ENCODE measurements around the gene HRCT1.
"Not testable (repeated sequence)": the region's sequence is repeated elsewhere in the genome, so short reads cannot be mapped to it uniquely, and the experiment has no call there.

Gene HRCT1

DNA sequence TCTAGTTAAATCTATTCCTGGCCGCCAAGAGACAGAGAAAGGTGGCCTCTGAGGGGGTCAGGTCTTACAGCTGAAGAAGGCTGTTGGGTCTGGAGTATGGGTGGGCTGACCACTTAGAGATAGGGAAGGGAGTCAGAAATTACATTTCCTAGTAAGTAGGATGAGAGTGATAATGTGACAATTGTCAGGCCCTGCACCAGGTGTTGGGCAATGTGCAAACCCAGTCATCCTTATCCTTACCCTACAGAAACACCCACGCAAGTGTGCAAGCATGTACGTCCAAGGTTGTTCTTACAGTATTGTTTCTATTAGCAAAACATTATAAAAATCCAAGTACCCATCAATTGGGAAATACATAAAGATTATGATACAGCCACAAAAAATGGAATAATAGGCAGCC lies 12.8 kb downstream of the HRCT1 start:
- no peak for DNase-seq (ENCODE audit: low read depth)

- no peak for DNase-seq (ENCODE audit: low read depth)
Measured at GRCh38 chr9:35919212-35920008, 13.4 kb downstream of the HRCT1 start.

GRCh38 chr9:35920051-35920620 lies 14.1 kb downstream of the HRCT1 start:
- no peak for DNase-seq (ENCODE audit: low read depth)

- DNase-seq (ENCODE audit: low read depth), result no peak
Measured at GRCh38 chr9:35923598-35923926, 17.6 kb downstream of the HRCT1 start.

DNA sequence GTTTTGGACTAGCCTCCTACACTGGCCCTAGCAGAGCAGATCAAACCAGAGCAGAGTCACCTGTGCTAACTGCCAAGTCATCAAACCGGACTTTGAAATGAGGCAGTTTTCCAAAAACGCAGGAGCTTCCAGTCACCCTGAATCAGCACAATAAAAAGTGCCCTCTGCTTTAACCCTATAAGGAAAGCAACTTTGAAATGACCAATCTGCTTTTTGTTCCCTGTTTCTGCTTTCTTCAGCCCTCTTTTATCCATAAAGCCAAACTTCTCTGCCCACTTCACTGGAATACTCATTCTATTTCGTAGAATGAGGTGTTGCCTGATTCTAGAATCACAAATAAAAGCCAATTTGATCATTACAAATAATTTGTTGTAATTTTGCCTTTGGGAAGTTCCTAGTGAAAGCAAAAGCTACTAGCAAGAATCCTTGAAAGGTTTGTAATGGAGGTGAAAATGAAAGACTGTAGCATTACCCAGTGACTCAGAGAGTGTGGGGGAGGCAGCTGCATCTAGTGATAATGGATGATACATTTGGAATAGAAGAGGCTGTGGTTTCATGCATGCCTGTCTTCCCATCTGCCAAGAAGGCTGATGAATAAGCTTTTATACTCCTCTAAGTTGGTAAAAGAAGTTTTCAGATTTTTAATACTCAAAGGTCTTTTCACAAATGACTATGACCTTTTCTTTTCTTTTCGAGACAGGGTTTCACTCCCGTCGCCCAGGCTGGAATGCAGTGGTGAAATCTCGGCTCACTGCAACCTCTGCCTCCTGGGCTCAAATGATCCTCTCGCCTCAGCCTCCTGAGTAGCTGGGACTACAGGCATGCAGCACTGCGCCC lies 18.1 kb downstream of the HRCT1 start:
- DNase-seq (ENCODE audit: low read depth), result no peak

GRCh38 chr9:35928591-35929452 lies 22.8 kb downstream of the HRCT1 start:
- no peak for DNase-seq (ENCODE audit: low read depth)

- no peak for DNase-seq (ENCODE audit: low read depth)
Measured at GRCh38 chr9:35929453-35929718, 23.4 kb downstream of the HRCT1 start.

- no peak for DNase-seq (ENCODE audit: low read depth)
Measured at GRCh38 chr9:35930521-35930920, 24.5 kb downstream of the HRCT1 start.

DNA sequence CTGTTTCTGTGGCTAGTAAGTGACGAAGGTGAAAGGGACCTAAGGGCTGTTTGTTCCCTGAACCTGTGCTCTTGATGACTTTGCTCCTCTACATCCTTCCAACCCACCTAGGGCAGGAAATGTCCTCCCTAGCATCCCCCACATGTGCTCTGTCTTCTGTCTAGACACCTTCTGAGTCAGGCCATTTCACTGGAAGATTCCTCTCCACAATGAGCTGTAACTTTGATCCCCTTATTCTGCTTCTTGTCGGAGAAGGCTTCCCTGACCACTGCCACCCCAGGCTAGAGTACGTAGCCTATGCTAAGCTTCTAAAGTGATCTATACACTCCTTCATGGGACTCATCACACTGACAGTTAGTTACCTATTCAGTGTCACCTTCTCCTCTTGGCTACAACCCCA lies 25.0 kb downstream of the HRCT1 start:
- DNase-seq (ENCODE audit: low read depth), result no peak

- DNase-seq (ENCODE audit: low read depth), result no peak
Measured at GRCh38 chr9:35932735-35933134, 26.7 kb downstream of the HRCT1 start.

DNA sequence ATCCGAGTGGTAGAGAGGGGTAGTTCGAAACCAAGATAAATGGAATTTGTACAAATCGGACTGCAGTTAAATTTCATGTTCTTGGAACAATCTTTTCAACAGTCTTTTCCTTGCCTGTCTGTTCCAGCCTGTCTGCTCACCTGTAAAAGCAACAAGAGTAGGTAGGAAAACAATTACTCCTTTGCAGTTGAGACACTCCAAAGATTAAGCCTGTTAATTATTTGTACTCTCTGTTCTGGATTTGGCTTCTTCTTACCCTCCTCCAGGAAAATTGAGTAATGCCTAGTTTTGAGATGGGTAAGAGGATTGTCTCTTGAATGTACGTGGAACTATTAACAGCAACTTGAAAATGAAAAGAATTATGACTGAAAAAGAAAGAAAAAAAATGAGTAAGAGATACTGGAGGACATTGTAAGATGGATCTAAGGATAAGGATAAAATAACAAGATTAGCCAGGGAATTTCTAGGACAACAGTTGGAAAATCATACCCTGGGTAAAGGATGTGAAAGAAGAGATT lies 27.6 kb downstream of the HRCT1 start:
- DNase-seq (ENCODE audit: low read depth), result no peak

DNA sequence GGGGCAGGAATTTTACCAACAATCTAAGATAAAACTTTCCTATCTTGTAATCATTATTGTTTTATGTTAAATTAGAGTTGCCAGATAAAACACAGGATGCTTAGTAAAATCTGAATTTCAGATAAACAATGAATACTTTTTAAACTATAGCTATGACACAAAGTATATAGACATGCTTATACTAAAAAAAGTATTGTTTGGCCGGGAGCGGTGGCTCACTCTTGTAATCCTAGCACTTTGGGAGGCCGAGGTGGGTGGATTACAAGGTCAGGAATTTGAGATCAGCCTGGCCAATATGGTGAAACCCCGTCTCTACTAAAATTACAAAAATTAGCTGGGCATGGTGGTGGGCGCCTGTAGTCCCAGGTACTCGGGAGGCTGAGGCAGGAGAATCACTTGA lies 28.1 kb downstream of the HRCT1 start:
- DNase-seq (ENCODE audit: low read depth), result not testable (repeated sequence)

GRCh38 chr9:35935261-35935660 lies 29.3 kb downstream of the HRCT1 start:
- no peak for DNase-seq (ENCODE audit: low read depth)

GRCh38 chr9:35935755-35936509 lies 29.9 kb downstream of the HRCT1 start:
- DNase-seq (ENCODE audit: low read depth), result no peak

DNA sequence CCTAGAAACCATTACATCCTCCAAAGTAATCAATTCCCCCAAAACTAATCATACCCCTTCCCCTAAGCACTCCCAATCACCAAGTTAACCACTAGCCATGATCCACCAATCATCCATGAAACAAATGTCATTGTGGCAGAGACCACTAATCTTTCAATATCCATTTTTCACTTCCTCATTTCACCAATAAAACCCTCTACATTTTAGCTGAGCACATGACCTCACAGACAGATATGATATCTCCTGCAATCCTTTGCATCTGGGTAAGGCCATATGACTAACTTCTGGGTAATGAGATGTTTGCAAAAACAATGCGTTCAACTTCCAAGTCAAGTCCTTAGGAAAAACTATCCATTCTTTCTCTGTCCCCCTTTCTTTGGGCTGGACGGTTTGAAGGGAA lies 31.2 kb downstream of the HRCT1 start:
- DNase-seq (ENCODE audit: low read depth), result no peak

GRCh38 chr9:35938474-35939356 lies 32.7 kb downstream of the HRCT1 start:
- no peak for DNase-seq (ENCODE audit: low read depth)

DNA sequence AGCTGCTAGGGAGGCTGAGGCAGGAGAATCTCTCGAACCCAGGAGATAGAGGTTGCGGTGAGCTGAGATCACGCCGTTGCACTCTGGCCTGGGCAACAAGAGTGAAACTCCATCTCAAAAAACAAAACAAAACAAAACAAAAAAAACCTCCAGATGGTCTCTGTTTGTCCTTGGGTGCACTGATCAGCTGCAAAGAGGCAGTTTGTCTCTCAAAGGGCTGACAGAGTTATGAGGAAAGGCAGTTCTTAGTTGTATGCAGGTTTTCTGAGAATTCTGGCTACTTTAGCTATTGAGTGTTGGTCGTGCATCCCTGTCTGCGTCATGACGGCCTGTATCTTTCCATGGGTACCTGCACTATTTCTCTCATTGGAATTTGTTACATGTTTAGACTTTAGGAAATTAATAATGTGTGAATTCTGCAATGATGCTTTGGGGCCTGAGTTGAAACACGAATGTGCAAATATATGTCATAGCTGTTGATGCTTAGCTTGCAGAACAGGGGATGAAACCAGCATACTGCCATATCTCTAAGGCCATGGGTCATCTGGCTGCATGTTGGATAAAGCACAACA lies 33.8 kb downstream of the HRCT1 start:
- DNase-seq (ENCODE audit: low read depth), result no peak

DNA sequence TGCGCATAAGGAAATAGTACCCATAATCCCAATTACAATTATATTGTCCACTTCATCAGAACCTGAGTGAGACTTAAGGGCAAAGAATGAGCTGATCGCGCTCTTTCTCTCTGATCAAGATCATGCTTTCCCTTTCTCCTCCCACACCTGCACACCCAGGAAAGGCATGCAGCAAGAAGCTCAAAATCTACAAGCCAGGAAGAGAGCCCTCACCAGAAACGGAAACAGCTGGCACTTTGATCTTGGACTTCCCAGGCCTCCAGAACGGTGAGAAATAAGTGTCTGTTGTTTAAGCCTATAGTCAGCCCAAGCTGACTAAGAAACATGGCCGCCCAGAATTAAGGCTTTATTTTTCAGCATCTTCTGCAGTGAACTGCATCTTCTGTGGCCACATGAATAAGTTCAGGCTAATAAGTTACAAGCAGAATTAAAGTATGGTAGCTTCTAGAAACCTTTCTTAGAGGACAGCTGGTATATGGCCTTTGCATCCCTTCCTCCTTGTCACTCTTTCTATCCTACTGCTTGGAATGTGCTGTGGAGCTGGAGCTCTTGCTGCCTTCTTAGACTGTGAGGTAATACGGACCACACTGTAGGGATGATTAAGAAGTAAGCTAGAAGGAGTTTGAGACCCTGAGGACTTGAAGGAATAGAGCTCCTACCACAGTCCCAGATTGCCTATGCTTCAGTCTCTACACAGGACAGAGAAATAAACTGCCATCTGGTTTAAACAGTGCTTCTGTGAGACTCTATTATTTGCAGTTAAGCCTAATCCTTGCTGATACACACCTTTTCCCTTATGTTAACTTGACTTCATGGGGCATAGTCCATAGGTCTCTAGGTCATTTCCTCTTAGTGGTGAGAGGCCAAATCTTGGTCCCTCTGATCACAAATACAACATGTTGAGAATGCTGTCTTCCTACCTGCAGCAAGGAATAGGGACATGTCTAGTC lies 34.7 kb downstream of the HRCT1 start:
- peak; percentile 1 for DNase-seq (ENCODE audit: low read depth)

DNA sequence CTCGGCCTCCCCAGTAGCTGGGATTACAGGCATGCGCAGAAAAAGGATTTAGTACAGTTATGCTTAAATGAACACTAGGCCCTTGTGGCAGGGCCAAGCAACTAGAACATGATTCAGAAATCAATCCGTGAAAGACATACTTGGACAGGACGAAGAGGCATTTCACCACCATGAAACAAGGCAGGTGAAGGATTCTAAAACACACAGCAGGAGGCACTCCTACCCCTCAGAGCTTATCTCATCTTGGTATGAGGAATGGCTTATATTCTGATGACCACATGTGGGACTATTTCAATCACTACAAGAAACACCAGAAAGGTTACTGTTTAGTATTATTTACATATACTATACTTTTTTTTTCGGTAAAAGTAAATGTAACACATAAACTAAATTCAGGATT lies 36.3 kb downstream of the HRCT1 start:
- DNase-seq (ENCODE audit: low read depth), result no peak

All from stimulated activated CD8-positive, alpha-beta memory T cell treated with anti-CD3 and anti-CD28 coated beads, Interleukin-12 subunit alpha, Interleukin-12 subunit beta, amount 100 ng/mL, for 1 hour (primary cell).